ENCODE results near the gene CALHM1.

Gene CALHM1

DNA sequence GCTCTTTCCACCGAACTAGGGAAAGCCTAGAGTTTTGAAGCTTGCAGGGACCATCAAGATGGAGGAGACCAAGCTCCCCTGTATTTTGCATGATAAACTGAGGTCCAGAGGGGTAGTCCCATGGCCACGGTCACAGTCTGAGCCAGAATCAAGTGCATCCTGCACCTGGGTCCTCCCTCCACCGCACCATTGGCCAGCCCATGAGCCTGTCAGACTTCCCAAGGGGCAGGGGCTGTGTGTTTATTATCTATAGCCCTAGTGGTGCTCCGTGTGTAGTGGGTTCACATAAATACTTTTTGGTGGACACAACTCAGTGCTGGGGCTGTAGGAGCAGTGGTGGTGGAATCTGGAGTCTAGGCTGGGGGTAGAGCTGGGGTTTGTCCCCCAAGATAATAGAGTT is 16.7 kb upstream of the CALHM1 start:
- Mint-ChIP-seq H3K4me3 (no peak overlapping the region), H3K27me3 (no peaks in the 10 kb centered on the region), H3K27ac (peak overlapping the region; percentile 25), H3K36me3 (no peaks in the 10 kb centered on the region), H3K9me3 (peaks cover 2% of the 10 kb centered on the region), H3K4me1 (peaks cover 20% of the 10 kb centered on the region)
- no peak for DNase-seq (ENCODE audit: low spot score in 2 of 2)
- no peak for ATAC-seq (ENCODE audit: low read depth)

- no peak overlapping the region for H3K27ac Mint-ChIP-seq
- peaks cover 32% of the 10 kb centered on the region for H3K4me1 Mint-ChIP-seq
Measured at GRCh38 chr10:103474077-103474476, 15.4 kb upstream of the CALHM1 start.

DNA sequence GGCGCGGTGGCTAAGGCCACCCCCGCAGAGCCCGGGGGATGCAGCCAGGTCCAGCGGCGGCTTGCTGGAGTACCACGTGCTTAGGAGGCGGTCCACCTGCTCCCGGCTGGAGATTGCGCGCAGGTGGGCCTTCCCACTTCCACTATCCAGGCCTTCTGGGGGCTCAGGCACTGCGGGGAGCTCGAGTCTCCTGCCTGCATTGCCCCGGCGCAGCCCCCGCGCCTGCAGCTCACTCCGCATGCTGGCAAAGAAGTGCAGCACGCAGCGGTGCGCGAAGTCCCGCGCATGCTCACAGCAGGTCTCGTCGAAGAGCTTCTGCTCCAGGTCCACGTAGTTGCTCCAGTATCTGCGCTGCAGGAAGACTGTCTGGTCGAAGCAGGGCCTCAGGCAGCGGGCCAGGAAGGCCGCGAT is 14.6 kb upstream of the CALHM1 start:
- peaks cover 2% of the 10 kb centered on the region for H3K9me3 Mint-ChIP-seq
- no peaks in the 10 kb centered on the region for H3K27me3 Mint-ChIP-seq
- ATAC-seq (ENCODE audit: low read depth) (no peak), DNase-seq (ENCODE audit: low spot score in 2 of 2) (no peak)
- peaks cover 34% of the 10 kb centered on the region for H3K4me1 Mint-ChIP-seq
- no peak overlapping the region for H3K4me3 Mint-ChIP-seq
- no peak overlapping the region for H3K27ac Mint-ChIP-seq
- no peaks in the 10 kb centered on the region for H3K36me3 Mint-ChIP-seq

More at GRCh38 chr10:103474077-103474476, 15.4 kb upstream of the CALHM1 start:
- Mint-ChIP-seq H3K27me3 (no peaks in the 10 kb centered on the region), H3K36me3 (no peaks in the 10 kb centered on the region), H3K4me3 (no peak overlapping the region), H3K9me3 (peaks cover 2% of the 10 kb centered on the region)
- DNase-seq (ENCODE audit: low spot score in 2 of 2) (no peak), ATAC-seq (ENCODE audit: low read depth) (no peak)

DNA sequence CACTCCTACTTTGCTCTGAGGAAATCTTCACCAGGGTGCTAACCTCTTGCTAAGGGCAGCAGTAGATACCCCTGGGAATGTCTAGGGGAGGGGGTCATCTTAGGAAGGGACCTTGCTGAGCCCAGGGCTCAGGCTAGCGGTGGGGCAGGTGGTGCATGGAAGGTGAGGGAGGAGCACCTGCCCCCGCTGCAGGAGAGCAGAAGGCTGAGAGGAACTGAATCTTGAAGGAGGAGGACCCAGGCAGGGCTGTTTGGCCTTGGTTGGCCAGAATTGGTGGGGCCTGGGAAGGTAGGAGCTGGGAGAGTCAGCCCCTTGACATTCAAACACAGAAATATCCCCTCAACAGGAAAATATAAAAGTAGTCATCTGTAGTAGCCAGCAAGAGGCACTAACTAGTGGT is 13.3 kb upstream of the CALHM1 start:
- DNase-seq (ENCODE audit: low spot score in 2 of 2) (no peak), ATAC-seq (ENCODE audit: low read depth) (peak; percentile 26)
- Mint-ChIP-seq H3K27ac (peak overlapping the region; percentile 64), H3K36me3 (no peaks in the 10 kb centered on the region), H3K27me3 (no peaks in the 10 kb centered on the region), H3K9me3 (peaks cover 2% of the 10 kb centered on the region), H3K4me3 (peak overlapping the region; percentile 77), H3K4me1 (peaks cover 44% of the 10 kb centered on the region)

- peaks cover 49% of the 10 kb centered on the region for H3K4me1 Mint-ChIP-seq
- no peaks in the 10 kb centered on the region for H3K27me3 Mint-ChIP-seq
- ATAC-seq (ENCODE audit: low read depth) (peak; percentile 74), DNase-seq (ENCODE audit: low spot score in 2 of 2) (peak; percentile 53 to 65)
- peak overlapping the region; percentile 64 for H3K27ac Mint-ChIP-seq
- peak overlapping the region; percentile 77 for H3K4me3 Mint-ChIP-seq
- H3K9me3 Mint-ChIP-seq: peaks cover 2% of the 10 kb centered on the region
- no peaks in the 10 kb centered on the region for H3K36me3 Mint-ChIP-seq
Measured at GRCh38 chr10:103470761-103471653, 12.3 kb upstream of the CALHM1 start.

DNA sequence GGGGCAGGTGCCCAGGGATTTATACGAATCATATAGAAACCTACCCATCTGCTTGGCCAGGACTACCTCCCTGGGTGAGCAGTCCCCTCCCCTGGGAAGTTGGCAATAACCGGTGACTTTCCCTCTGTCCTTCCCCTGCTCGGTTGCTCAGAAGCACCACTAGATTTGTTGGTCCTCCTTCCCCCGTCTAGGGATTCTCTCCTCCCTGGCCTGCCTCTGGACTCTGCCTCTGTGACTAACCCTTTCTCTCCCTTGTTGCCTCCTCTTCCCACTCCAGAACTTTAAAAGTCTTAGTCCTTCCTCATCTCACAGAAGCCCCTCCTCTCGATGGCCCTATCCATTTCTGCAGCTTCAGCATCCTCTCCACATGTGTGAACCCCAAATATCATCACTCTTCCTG is 10.5 kb upstream of the CALHM1 start:
- DNase-seq (ENCODE audit: low spot score in 2 of 2): no peak
- Mint-ChIP-seq H3K9me3 (peaks cover 2% of the 10 kb centered on the region), H3K4me3 (no peak overlapping the region), H3K4me1 (peaks cover 50% of the 10 kb centered on the region), H3K27ac (peak overlapping the region; percentile 64), H3K36me3 (no peaks in the 10 kb centered on the region), H3K27me3 (no peaks in the 10 kb centered on the region)
- ATAC-seq (ENCODE audit: low read depth): no peak

GRCh38 chr10:103467406-103467805 is 8.7 kb upstream of the CALHM1 start:
- H3K4me1 Mint-ChIP-seq: peaks cover 47% of the 10 kb centered on the region
- no peaks in the 10 kb centered on the region for H3K9me3 Mint-ChIP-seq
- ATAC-seq (ENCODE audit: low read depth) (peak; percentile 36), DNase-seq (ENCODE audit: low spot score in 2 of 2) (no peak)
- peak overlapping the region; percentile 70 for H3K4me3 Mint-ChIP-seq
- peak overlapping the region; percentile 92 for H3K27ac Mint-ChIP-seq
- H3K27me3 Mint-ChIP-seq: no peaks in the 10 kb centered on the region
- no peaks in the 10 kb centered on the region for H3K36me3 Mint-ChIP-seq

DNA sequence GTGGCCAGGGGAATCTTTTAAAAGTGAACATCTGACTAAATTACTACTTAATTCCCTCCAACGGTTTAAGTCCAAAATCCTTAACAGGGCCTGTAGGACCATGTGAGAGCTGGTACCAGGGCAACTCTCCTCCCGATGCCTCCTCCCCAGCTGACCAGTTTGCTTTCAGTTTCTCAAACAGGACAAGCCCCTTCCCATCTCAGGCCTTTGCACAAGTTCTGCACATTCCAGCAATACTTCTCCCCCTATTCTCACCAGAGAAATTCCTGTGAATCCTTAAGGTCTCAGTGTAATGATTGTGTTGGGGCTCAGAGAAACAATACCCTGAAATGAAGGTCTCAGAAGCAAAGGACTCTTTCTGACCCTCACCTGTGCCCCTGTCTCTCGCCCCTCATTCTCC is 8.0 kb upstream of the CALHM1 start:
- Mint-ChIP-seq H3K4me1 (peaks cover 42% of the 10 kb centered on the region), H3K27ac (peak overlapping the region; percentile 92), H3K36me3 (no peaks in the 10 kb centered on the region), H3K27me3 (no peaks in the 10 kb centered on the region), H3K9me3 (no peaks in the 10 kb centered on the region), H3K4me3 (peak overlapping the region; percentile 70)
- no peak for DNase-seq (ENCODE audit: low spot score in 2 of 2)
- ATAC-seq (ENCODE audit: low read depth): no peak

DNA sequence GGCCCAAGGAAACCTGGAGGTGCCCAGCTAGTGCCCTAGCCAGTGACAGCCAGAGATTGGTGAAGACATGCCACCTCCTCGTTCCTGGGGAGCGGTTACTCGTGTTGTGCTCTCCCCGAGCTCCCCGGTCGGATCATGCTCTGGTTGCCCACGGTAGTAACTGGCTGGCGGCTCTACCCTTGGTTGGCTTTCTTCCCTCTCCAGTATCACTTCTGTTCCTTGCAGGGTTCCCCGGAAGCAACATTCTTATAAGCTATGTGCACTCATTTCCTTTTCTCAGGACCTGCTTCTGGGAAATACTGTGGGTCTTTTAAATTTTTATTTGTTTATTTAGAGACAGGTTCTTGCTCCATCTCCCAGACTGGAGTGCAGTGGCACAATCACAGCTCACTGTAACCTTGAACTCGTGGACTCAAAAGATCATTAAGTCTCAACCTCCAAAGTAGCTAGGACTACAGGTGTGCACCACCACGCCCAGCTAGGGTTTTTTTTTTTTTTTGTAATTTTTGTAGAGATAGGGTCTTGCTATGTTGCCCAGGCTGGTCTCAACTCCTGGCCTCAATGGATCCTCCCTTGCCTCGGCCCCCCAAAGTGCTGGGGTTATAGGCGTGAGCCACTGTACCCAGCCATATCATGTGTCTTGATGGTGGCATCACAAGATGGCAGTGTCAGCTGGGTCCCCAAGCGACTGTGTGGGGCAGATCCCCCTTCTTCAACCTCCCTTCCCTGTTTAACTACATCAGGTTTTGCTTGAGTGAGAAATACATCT is 6.9 kb upstream of the CALHM1 start:
- Mint-ChIP-seq H3K27ac (peak overlapping the region; percentile 18), H3K36me3 (no peaks in the 10 kb centered on the region)
- no peak for DNase-seq (ENCODE audit: low spot score in 2 of 2)

GRCh38 chr10:103463499-103463898 is 4.8 kb upstream of the CALHM1 start:
- Mint-ChIP-seq H3K4me3 (no peak overlapping the region), H3K9me3 (no peaks in the 10 kb centered on the region), H3K4me1 (peaks cover 31% of the 10 kb centered on the region), H3K27me3 (no peaks in the 10 kb centered on the region), H3K27ac (peak overlapping the region; percentile 76), H3K36me3 (no peaks in the 10 kb centered on the region)
- no peak for DNase-seq (ENCODE audit: low spot score in 2 of 2)
- ATAC-seq (ENCODE audit: low read depth): no peak

More for the DNA sequence above, 6.9 kb upstream of the CALHM1 start:
- no peaks in the 10 kb centered on the region for H3K9me3 Mint-ChIP-seq
- peaks cover 37% of the 10 kb centered on the region for H3K4me1 Mint-ChIP-seq
- peak; percentile 16 for ATAC-seq (ENCODE audit: low read depth)
- no peaks in the 10 kb centered on the region for H3K27me3 Mint-ChIP-seq
- no peak overlapping the region for H3K4me3 Mint-ChIP-seq

- peaks cover 12% of the 10 kb centered on the region for H3K4me1 Mint-ChIP-seq
- no peaks in the 10 kb centered on the region for H3K36me3 Mint-ChIP-seq
- no peak for ATAC-seq (ENCODE audit: low read depth)
Measured at GRCh38 chr10:103459615-103460014, 915 bp upstream of the CALHM1 start.

DNA sequence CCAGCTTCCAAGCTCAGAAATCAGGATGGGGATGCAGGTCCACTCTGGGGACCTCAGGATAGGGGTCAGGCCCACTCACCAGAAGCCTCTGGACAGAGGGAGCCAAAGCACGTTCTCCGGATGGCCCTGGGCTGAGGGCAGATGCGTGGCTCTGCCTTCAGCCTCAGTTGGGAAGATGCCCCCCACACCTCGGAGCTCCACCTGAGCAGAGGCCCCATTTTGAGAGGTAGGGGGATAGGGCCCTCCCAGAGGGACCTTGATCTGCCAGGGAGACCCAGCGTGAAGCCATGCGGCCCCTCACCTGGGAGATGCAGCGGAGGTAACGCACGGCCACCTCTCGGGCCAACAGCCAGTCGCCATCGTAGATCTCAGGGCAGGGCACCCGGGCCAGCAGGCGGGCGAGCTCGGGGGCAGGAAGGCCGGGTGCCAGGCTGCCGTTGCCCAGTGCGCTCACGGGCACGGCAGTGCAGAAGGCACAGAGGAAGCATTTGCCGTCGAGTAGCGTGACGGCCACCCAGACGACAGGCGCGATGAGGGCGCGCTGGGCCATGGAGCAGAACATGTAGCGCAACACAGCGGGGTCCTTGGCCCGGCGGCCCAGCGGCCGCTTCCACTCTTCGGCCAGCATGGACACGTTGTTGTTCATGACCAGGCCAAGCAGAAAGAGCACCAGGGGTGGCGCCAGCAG is 660 bp downstream of the CALHM1 start:
- Mint-ChIP-seq H3K27ac (no peak overlapping the region), H3K27me3 (no peaks in the 10 kb centered on the region), H3K9me3 (no peaks in the 10 kb centered on the region), H3K4me3 (peak overlapping the region; percentile 21), H3K4me1 (peaks cover 14% of the 10 kb centered on the region), H3K36me3 (no peaks in the 10 kb centered on the region)
- ATAC-seq (ENCODE audit: low read depth) (no peak), DNase-seq (ENCODE audit: low spot score in 2 of 2) (no peak)

More at GRCh38 chr10:103459615-103460014, 915 bp upstream of the CALHM1 start:
- no peak overlapping the region for H3K4me3 Mint-ChIP-seq
- H3K27me3 Mint-ChIP-seq: no peaks in the 10 kb centered on the region
- H3K27ac Mint-ChIP-seq: no peak overlapping the region
- H3K9me3 Mint-ChIP-seq: no peaks in the 10 kb centered on the region
- DNase-seq (ENCODE audit: low spot score in 2 of 2): no peak

DNA sequence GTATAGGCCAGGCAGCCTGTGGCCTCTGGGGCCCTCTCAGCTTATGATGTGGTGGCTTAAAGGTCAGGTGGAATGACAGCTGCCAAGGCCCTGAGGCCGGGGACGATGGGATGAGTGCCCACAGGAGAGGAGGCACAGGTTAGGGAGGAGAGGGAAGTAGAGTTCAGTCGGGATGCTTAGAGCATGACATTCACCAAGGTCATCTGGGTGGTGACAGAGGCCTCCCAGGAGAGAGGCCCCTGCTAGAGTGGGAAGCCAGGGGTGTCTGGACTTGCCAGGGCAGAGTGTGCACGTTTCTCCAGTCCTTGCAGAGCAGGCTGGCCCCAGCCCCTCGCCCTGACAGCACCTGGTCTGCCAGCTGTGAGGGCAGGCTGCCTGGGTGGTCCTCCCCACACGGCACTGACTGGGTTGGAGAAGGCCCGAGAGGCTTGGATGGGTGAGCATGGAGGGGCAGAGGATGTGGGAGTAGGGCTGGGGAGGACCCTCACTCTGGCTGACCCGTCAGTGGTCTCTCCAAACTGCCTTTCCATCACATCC is 1.5 kb downstream of the CALHM1 start:
- no peaks in the 10 kb centered on the region for H3K27me3 Mint-ChIP-seq
- no peaks in the 10 kb centered on the region for H3K36me3 Mint-ChIP-seq
- DNase-seq (ENCODE audit: low spot score in 2 of 2) (no peak), ATAC-seq (ENCODE audit: low read depth) (no peak)
- H3K4me1 Mint-ChIP-seq: peaks cover 12% of the 10 kb centered on the region
- no peak overlapping the region for H3K4me3 Mint-ChIP-seq
- no peaks in the 10 kb centered on the region for H3K9me3 Mint-ChIP-seq
- H3K27ac Mint-ChIP-seq: peak overlapping the region; percentile 32

All from memory B cell (primary cell).